Measurements from ENCODE around the gene FBP1.

DNA sequence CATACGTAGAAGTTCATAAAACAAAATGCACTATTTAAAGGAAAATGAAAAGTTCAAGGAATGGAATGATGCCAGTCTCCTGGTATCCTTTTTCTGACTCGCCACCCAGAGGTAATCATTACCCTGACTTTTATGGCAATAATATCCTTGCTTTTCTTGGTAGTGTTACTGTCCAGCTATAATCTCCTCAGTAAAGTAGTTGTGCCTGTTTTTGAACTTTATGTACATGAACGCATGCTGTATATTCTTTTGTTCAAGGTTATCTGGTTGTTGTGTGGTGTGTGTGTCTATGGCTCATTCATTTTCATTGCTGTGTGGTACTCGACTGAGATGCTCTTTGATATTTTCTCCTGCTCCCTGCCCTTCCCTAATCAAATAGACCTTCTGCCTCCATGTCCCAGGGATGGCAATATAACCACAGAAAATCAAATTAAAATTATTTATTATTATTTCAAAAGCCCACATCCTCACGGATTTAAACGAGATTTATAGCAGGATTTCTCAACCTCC lies 29.2 kb upstream of the FBP1 start:
- TF ChIP-seq, protein P1, sequence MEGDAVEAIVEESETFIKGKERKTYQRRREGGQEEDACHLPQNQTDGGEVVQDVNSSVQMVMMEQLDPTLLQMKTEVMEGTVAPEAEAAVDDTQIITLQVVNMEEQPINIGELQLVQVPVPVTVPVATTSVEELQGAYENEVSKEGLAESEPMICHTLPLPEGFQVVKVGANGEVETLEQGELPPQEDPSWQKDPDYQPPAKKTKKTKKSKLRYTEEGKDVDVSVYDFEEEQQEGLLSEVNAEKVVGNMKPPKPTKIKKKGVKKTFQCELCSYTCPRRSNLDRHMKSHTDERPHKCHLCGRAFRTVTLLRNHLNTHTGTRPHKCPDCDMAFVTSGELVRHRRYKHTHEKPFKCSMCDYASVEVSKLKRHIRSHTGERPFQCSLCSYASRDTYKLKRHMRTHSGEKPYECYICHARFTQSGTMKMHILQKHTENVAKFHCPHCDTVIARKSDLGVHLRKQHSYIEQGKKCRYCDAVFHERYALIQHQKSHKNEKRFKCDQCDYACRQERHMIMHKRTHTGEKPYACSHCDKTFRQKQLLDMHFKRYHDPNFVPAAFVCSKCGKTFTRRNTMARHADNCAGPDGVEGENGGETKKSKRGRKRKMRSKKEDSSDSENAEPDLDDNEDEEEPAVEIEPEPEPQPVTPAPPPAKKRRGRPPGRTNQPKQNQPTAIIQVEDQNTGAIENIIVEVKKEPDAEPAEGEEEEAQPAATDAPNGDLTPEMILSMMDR (IDR thresholded peaks at IDR 0.05): no peak
- no peak for TF ChIP-seq POLR2A (IDR thresholded peaks at IDR 0.05)

Measured in lower leg skin (tissue), 3 donors.